Left ventricle myocardium superior (tissue), 1 donor: ENCODE results near the gene NDUFAF7. TPM values are rescaled to one million over a fixed set of nuclear protein-coding genes. Genes with fewer than 3 reads are reported as not detected.
"Not testable (repeated sequence)": the region's sequence is repeated elsewhere in the genome, so short reads cannot be mapped to it uniquely, and the experiment has no call there.

Source experiments
- ATAC-seq: fragments of 200-7000 bp; cut with Tn5 transposase; one replicate; pipeline ENCODE4 v1.9.1; 2020; ENCODE audit warnings: mild to moderate bottlenecking, moderate library complexity
- DNase-seq: peaks from one replicate; pipeline ENCODE4 v3.0.0-alpha.2; 2020
- intact Hi-C: fragments of 100-400 bp; cut with micrococcal nuclease; formaldehyde crosslinking; loops from one replicate; pipeline ENCODE4 v1.11.0; 2022
- total RNA-seq: library from RNA; stranded (reverse); fragmentation: NEBNext Ultra II Directional; extraction: Animal tissue kit (Norgen Biotek cat#: 25700); gene quantifications from one replicate; pipeline ENCODE4 v1.2.1, GENCODE V29; 2021
- donor health status: DM: no; HTN: yes; CAD: no; lungs with severe emphysema.

The NDUFAF7 gene
- total RNA-seq, 1 donor from 2014 or later, result 27.6 TPM

DNA sequence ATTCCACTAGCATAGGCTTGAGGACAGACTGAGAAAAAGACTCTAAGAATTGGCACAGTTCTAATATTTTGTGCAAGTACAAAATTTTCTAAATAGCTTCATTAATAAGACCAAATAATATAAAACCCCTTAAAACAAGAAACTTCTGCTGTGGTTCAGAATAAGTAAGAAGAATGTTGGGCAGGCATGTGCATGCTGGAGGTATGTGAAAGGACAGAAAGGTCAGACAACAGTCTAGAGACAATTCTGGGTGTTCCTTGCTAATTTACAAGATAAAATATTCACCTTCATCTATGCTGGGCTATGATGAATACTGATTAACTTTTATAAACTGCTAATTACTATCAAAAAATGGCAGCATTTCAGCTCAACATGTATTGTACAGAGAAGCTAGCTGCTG lies 20.2 kb upstream of the NDUFAF7 start:
- ATAC-seq, result no peak
- DNase-seq, result no peak
- intact Hi-C loops, result no loop called here

GRCh38 chr2:37211939-37212338 lies 19.5 kb upstream of the NDUFAF7 start:
- intact Hi-C loops, result no loop called here
- DNase-seq (no peak), ATAC-seq (no peak)

GRCh38 chr2:37215250-37215649 lies 16.2 kb upstream of the NDUFAF7 start:
- no peak for DNase-seq
- intact Hi-C loops, result no loop called here
- no peak for ATAC-seq

DNA sequence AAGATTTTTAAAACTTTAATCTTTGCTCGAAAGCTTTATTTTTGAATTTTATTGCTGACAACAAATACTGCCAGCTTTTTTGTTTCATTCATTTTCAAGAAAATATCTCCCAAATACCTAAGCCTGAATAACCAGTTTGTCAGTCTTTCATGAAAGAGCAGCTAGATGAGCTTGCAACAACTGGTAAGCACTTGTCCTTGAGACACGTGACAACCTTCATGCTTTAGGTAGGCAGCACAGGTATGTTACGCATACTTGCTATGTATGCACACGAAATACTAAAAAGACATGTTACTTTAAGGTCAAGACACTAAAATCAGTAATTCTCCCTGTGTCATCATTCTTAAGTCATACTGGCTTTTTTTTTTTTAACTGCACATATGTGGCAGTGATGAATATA lies 12.4 kb upstream of the NDUFAF7 start:
- intact Hi-C loops, result no loop called here
- ATAC-seq, result no peak

GRCh38 chr2:37223131-37223530 lies 8.3 kb upstream of the NDUFAF7 start:
- intact Hi-C loops, result no loop called here
- ATAC-seq (no peak), DNase-seq (no peak)

More for the DNA sequence above, 12.4 kb upstream of the NDUFAF7 start:
- no peak for DNase-seq

DNA sequence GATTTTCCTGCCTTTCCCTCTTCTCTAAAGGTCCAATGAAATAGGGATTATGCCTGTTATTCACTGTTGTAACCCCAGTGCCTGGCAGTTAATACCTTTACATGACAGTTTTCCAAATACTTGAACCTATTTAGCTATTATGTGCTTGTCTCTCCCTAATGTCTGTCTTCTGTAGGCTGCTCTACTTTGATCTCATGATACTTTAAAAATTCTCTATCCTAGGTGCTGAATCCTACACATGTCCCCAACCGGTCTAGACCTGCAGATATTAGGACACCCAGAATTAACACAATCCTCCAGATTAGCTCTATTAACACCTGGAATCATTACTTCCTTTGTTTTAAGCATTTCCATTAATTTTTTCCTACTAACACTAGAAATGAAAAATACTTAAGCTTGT lies 7.4 kb upstream of the NDUFAF7 start:
- no peak for ATAC-seq
- intact Hi-C loops, result no loop called here
- no peak for DNase-seq

- intact Hi-C loops, DNase-seq, ATAC-seq: not testable (repeated sequence)
Measured at GRCh38 chr2:37225129-37225528, 6.3 kb upstream of the NDUFAF7 start.

DNA sequence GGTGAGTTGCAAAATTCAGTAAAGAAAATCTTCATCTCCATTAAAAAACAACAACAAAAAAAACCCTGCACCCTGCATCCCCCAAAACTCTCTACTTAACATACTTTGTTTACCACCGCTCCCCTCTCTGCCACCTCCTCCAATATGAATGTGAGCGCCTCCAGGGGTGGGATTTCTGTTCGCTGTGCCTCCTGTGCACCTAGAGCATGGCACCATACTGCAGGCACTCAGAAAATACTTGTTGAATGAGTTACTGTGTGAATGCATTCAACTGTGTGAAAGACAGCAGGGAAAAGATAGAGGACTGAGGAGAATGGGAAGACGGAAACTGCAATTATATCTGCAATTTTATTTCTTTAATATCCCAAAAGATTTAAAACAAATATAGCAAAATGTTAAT lies 4.6 kb upstream of the NDUFAF7 start:
- ATAC-seq, result no peak
- no peak for DNase-seq
- intact Hi-C loops, result no loop called here

GRCh38 chr2:37228788-37229187 lies 2.7 kb upstream of the NDUFAF7 start:
- DNase-seq (no peak), ATAC-seq (no peak)
- intact Hi-C loops, result no loop called here

- no peak for DNase-seq
- intact Hi-C loops, result no loop called here
- no peak for ATAC-seq
Measured at GRCh38 chr2:37230581-37230980, 877 bp upstream of the NDUFAF7 start.

- DNase-seq (peak; percentile 28), ATAC-seq (peak; percentile 23)
- intact Hi-C loops, result no loop called here
Measured at GRCh38 chr2:37232131-37232933, 874 bp downstream of the NDUFAF7 start.

DNA sequence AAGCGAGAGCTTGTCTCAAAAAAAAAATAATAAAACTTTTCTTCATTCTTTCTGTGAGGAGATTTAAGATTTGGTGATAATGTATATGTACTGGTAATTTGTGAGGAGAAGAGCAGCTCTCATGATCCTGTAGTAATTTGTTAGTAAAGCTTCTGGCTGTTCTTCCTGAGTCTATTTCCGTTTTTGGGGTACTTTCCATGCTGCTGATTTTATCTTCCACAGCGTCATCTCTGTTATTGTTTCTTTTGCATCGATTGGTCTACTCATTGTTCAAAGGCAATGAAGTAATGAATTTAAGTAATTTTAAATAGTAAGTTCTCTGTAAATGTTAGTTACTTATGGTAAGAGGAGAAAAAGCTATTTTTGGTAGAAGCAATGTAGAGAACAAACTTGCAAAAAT lies 12.0 kb downstream of the NDUFAF7 start:
- intact Hi-C loops, result no loop called here
- no peak for ATAC-seq
- no peak for DNase-seq

- intact Hi-C loops, result no loop called here
- peak; percentile 29 for ATAC-seq
- no peak for DNase-seq
Measured at GRCh38 chr2:37244017-37244416, 12.6 kb downstream of the NDUFAF7 start.

- intact Hi-C loops, result no loop called here
- no peak for DNase-seq
- no peak for ATAC-seq
Measured at GRCh38 chr2:37244755-37245154, 13.3 kb downstream of the NDUFAF7 start.

- ATAC-seq (no peak), DNase-seq (no peak)
- intact Hi-C loops, result no loop called here
Measured at GRCh38 chr2:37246205-37246604, 14.7 kb downstream of the NDUFAF7 start.

- no peak for ATAC-seq
- no peak for DNase-seq
- intact Hi-C loops, result no loop called here
Measured at GRCh38 chr2:37250869-37251740, 19.6 kb downstream of the NDUFAF7 start.

DNA sequence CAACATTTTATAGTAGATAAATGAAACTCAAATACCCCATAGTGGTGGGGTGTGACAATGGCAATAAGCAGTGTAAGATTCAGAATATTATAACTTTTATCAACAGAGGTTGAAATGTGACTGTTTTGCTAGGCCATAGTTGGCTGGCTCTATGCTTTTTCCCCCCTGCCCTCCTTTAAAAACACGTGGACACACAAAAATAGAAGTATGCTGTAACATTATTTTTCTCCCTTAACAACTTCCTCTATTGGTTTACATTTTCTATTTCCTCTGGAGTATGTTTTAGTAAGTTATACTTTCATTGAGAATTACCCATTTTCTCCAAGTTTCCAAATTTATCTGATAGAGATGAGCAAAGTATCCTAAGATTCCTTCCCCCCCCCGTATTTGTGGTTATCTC lies 31.1 kb downstream of the NDUFAF7 start:
- intact Hi-C loops, result no loop called here
- ATAC-seq (no peak), DNase-seq (no peak)

DNA sequence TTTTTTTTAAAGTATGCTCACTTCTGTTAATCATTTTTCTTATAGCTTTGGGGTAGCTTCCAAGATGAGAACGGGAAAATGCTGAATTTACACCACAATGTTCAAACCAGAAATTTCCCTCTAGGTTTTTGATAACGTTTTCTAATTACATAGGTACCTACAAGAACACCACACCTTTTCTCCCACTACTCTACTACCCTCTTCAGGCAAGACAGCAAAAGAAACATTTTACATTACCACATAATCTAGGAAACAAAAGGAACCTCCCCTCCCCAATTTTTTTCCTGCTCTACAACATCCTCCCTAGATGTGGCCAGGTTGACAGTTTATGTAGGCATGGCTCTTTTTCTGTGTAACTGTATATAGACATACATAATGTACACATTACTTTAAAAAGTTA lies 32.4 kb downstream of the NDUFAF7 start:
- ATAC-seq, result no peak
- no peak for DNase-seq
- intact Hi-C loops, result no loop called here

DNA sequence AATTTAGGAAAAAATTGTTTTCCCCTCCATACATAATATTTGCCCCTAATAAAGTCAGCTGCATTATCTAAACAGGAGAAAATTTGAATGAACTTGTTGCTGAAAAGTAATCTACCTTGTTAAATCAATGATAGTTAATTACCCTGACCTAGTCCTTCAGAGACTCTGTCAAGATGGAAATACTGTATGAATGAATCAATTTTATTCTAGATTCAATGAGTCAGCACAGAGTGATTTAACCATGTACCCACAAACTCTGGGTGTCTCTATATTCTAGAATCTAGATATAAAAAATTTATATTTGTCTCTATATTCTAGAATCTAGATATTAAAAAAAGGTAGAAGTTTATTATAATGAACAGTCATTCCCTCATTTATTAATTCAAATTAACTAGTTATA lies 36.2 kb downstream of the NDUFAF7 start:
- ATAC-seq (no peak), DNase-seq (no peak)
- intact Hi-C loops, result no loop called here

- ATAC-seq (no peak), DNase-seq (no peak)
- intact Hi-C loops, result no loop called here
Measured at GRCh38 chr2:37268111-37268510, 36.7 kb downstream of the NDUFAF7 start.
